Left kidney (tissue), 2 donors: ENCODE measurements around the gene SBF2. TPM values are rescaled to one million over a fixed set of nuclear protein-coding genes. Genes with fewer than 3 reads are reported as not detected.
"Not testable (repeated sequence)": the region's sequence is repeated elsewhere in the genome, so short reads cannot be mapped to it uniquely, and the experiment has no call there.

ENCODE experiments used
- DNase-seq: peaks from one replicate; pipeline ENCODE4 v3.0.0-alpha.2; 2013
- polyA plus RNA-seq: library from polyadenylated mRNA; unstranded; fragments of 120-200 nt; gene quantifications from one replicate; pipeline ENCODE4 v1.2.1, GENCODE V29; 2013; ENCODE audit not compliant: insufficient read length

The SBF2 gene
- polyA plus RNA-seq, 1 donor, result 65.7 TPM

DNA sequence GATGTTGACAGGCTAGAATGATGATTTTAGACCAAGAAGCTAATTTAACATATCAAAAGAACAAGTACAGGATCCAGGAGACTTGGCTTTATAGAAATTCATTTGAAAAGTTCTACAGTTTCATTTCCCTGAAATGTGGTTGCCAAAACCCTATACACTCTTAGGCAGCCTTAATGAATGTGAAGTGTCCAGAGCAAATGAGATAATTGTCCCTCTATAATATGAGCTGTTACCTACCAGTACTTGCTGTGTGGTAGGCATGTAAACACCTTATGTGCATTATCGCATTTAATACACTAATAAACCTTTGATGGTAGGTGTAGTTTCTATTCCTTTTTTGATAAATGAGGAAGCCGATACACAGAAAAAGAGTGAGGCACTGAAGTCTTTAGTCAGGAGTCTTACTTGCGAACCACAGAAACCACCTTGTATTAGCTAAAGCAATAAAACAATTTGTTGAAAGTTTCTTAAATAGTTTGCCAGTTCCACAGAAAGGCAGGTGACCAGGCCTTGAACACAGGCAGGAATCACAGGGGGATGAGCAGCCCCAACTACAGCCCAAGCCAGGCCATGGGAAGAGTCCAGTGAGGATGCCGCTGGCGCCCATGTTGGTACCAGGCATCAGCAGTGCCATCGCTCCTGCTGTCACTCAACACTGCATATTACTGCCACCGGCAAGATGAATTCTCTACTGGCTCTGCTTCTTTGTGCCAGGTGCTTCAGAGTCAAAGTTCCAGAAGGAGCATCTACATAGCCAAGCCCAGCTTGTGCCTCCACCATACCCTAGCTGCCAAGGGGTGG, 548.4 kb downstream of the SBF2 start:
- DNase-seq, result no peak

GRCh38 chr11:9743512-9743911, 550.5 kb downstream of the SBF2 start:
- DNase-seq, result not testable (repeated sequence)

GRCh38 chr11:9741260-9741659, 552.8 kb downstream of the SBF2 start:
- no peak for DNase-seq

- no peak for DNase-seq
Observed at GRCh38 chr11:9740202-9740883, 553.7 kb downstream of the SBF2 start.

DNA sequence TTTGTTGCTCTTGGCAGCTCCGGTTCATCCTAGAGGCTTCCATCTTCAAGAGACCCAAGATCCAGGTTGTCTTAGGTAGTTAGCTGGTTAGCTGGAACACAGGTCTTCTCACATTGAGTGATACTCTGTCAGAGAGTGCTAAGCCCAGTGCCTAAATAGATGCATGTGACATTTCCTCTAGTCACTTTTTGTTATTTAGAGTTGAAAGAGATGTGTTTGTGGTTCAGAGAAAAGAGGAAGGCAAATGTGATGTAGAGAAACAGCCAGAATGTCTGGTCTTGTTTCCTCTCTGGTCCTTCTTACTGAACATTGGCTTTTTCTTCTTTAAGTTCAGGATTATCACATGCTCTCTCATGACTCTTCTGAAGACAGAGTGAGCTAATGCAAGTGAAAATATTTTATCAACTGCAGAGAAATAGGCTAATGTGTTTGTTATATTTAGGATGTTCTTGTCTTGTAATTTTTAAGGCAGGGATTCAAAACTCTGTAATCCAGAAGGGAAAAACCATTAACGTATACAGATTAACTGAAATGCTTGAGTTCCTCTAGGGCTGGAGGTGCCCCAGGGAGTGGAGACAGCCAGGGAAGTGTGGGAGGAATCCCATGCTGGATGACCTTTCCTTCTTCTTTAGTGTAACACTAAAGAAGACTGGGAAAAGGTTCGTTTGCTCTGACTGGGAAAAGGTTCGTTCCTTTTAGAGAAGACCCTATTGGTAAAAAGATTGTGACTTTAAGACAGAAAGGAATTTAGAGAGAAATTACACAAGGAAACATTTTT, 554.7 kb downstream of the SBF2 start:
- DNase-seq, result no peak

DNA sequence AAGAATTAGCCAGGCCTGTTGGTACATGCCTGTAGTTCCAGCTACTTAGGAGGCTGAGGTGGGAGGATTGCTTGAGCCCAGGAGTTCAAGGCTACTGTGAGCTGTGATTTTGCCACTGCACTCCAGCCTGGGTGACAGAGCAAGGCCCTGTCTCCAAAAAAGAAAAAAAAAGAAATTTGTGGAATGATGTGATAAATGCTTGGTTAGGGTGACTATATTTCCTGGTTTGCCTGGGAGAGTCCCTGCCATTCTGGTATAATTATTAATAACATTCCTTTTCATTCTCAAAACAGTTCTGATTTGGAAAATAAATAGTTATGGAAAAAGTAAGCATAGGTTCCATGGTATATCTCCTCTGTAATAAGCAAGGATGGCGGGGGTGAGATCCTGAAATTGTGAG, 555.3 kb downstream of the SBF2 start:
- DNase-seq, result no peak

DNA sequence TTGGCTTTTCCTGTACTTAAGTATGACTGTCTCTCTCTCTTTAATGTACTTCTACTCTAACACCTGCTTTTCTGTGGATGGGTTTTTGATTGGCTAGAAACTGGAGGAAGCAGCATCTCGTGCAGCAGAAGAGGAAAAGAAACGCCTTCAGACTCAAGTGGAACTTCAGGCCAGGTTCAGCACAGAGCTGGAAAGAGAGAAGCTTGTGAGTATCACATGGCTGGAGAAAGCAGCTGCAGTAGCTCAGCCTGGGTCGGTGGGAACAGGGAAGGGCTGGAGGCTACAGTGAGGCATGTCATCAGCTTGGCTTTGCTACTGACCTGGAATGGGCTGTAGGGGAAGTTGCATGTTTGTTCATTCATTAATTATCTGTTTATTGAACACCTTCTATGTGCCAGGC, 555.9 kb downstream of the SBF2 start:
- no peak for DNase-seq

DNA sequence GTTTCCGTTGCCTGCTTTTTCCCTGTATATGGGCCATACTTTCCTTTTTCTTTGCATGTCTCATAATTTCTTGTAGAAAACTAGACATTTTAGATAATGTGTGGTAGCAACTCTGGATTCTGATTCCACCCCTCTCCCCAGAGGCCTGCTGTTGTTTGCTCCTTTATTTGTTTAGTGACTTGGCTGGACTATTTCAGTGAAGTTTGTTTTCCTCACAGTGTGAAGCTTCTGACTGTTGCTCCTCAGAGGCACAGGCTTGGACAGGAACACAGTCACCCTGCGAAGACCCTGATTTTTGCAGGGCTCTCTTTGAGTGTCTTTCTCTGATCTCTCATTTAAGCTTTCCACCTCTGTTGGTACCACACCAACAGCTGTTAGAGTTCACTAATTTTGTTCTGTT, 557.7 kb downstream of the SBF2 start:
- DNase-seq, result no peak

- no peak for DNase-seq
Observed at GRCh38 chr11:9735919-9736318, 558.1 kb downstream of the SBF2 start.

DNA sequence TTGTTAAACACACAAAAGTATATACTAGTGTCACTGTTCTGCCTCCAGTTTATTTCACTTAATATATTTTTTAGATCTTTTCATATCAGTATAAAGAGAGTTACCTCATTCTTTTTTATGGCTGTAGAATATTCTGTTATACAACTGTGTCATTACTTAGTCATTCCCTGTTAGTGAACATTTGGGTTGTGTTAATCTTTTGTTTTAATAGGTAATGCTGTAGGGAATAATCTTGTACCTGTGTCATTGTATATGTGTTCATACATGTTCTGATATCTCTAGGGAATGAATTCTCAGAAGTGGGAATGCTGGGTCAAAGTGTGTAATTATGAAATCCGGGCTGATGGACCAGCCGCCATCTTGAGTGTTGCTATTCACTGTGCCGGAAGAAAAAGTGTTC, 558.8 kb downstream of the SBF2 start:
- no peak for DNase-seq

DNA sequence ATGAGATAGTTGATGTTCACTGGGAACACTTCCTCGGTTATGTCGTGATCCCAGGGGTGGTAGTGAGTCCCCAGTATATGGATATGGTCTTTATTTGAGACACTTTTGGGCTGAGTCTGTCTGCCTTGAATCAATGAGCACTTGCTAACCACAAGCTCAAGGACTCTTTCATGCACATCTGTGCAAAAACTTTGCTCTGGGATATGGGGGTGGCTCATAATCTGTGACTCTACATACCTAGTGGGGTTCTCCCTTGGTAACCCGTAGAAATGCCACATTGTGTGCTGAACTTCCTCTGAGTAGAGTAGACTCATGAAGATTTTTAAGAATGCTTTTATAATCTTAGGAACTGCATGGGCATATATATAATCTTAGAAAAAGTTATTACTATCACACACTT, 560.8 kb downstream of the SBF2 start:
- DNase-seq, result no peak

DNA sequence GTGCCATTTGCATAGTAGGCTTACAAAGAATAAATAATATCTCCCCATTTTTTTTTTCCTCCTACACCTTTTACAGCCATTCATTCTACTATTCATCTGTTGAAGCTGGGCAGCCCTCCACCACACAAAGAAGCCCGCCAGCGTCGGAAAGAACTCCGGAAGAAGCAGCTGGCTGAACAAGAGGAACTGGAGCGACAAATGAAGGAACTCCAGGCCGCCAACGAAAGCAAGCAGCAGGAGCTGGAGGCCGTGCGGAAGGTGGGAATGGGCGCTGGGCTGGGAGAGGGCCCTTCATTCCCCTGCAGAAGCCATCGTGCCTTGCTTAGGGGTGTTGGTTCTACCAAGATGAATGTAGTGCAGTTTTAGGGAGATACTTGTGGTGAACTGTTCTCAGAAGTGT, 561.6 kb downstream of the SBF2 start:
- no peak for DNase-seq

GRCh38 chr11:9731256-9731655, 562.8 kb downstream of the SBF2 start:
- no peak for DNase-seq

Other genes starting within 250 kb of the SBF2 start
- 6.4 TPM for gene ADM, start 10.9 kb upstream of the SBF2 start, polyA plus RNA-seq
- gene AMPD3, start 161.0 kb upstream of the SBF2 start, polyA plus RNA-seq, result 6.5 TPM
- 45.1 TPM for gene RNF141, start 247.0 kb upstream of the SBF2 start, polyA plus RNA-seq